K562 (cell line): ENCODE results near the gene CRYBG2. TPM values are rescaled to one million over a fixed set of nuclear protein-coding genes. Genes with fewer than 3 reads are reported as not detected.

Experiments
- ATF4 ChIP-seq: fragments of 450-650 bp; formaldehyde crosslinking; IDR thresholded peaks from 2 replicates; pipeline ENCODE4 v1.4.0; 2022; ENCODE audit warnings: mild to moderate bottlenecking, moderate library complexity
- FOXP1 ChIP-seq: sonication (generic); formaldehyde crosslinking; IDR thresholded peaks from 2 replicates; pipeline ENCODE4 v1.8.0; 2022; ENCODE audit warnings: mild to moderate bottlenecking, missing genetic modification reagents
- HMGN3 ChIP-seq: IDR thresholded peaks from 2 replicates; pipeline ENCODE4 v1.6.1; 2011; ENCODE audit warnings: borderline replicate concordance, low read depth, mild to moderate bottlenecking, mixed read lengths, low read length; ENCODE audit not compliant: insufficient read length; ENCODE audit errors: extremely low read depth
- KLF6 ChIP-seq: fragments of 250-450 bp; sonication (Bioruptor Pico); IDR thresholded peaks from 2 replicates; pipeline ENCODE4 v1.4.0; 2020; ENCODE audit warnings: mild to moderate bottlenecking, moderate library complexity, borderline replicate concordance
- MCM3 ChIP-seq: fragments of 450-650 bp; IDR thresholded peaks from 2 replicates; pipeline ENCODE4 v1.6.1; 2016
- MTA2 ChIP-seq: fragments of 450-650 bp; IDR thresholded peaks from 2 replicates; pipeline ENCODE4 v1.6.1; 2016; ENCODE audit warnings: low read depth
- NFRKB ChIP-seq: fragments of 450-650 bp; IDR thresholded peaks from 2 replicates; pipeline ENCODE4 v1.6.1; 2016; ENCODE audit warnings: low read depth
- PHF20 ChIP-seq: fragments of 450-650 bp; IDR thresholded peaks from 2 replicates; pipeline ENCODE4 v1.6.1; 2018; ENCODE audit not compliant: partially characterized antibody
- PHTF2 ChIP-seq: fragments of 250-450 bp; sonication (Bioruptor Pico); IDR thresholded peaks from 2 replicates; pipeline ENCODE4 v1.5.0; 2021; ENCODE audit warnings: mild to moderate bottlenecking
- POLR3G ChIP-seq: IDR thresholded peaks from 2 replicates; pipeline ENCODE4 v1.6.1; 2011; ENCODE audit not compliant: insufficient read length, insufficient replicate concordance; ENCODE audit errors: extremely low read depth
- SETDB1 ChIP-seq: IDR thresholded peaks from one replicate; pipeline ENCODE4 v1.6.1; 2012; ENCODE audit warnings: low read length, control low read depth, inconsistent platforms
- SMARCA4 ChIP-seq: fragments of 450-650 bp; IDR thresholded peaks from 2 replicates; pipeline ENCODE4 v1.6.1; 2016
- TBP ChIP-seq: optimal IDR thresholded peaks from 2 replicates; pipeline ENCODE3; 2011; ENCODE audit warnings: low read depth, low read length, improper control_type of control experiment
- TCF3 ChIP-seq: sonication (generic); formaldehyde crosslinking; IDR thresholded peaks from 2 replicates; pipeline ENCODE4 v1.4.0; 2020; ENCODE audit warnings: mild to moderate bottlenecking, missing genetic modification reagents
- TOE1 ChIP-seq, 2 experiments: fragments of 450-650 bp in 1 of 2; sonication (generic) in 1 of 2; formaldehyde crosslinking in 1 of 2; IDR thresholded peaks; 2 replicates each; pipeline versions ENCODE4 v1.7.1 to v1.8.0; 2016 to 2022; ENCODE audit warnings: borderline replicate concordance in 2 of 2, mild to moderate bottlenecking in 2 of 2, antibody characterized with exemption in 1 of 2, inconsistent platforms in 1 of 2, low read depth in 1 of 2, missing genetic modification reagents in 1 of 2, moderate library complexity in 1 of 2
- ZFP1 ChIP-seq: fragments of 450-650 bp; formaldehyde crosslinking; IDR thresholded peaks from 2 replicates; pipeline ENCODE4 v1.4.0; 2020; ENCODE audit warnings: mild to moderate bottlenecking, mixed read lengths
- ZNF165 ChIP-seq: fragments of 250-450 bp; sonication (Bioruptor Pico); IDR thresholded peaks from 2 replicates; pipeline ENCODE4 v1.4.0; 2020; ENCODE audit warnings: borderline replicate concordance
- ZNF282 ChIP-seq: sonication (generic); formaldehyde crosslinking; IDR thresholded peaks from 2 replicates; pipeline ENCODE4 v1.8.1; 2023; ENCODE audit warnings: missing genetic modification reagents
- polyA plus RNA-seq, 8 experiments: library from polyadenylated mRNA; depleted of rRNA in 4 of 8; stranded (reverse) in 5 of 8; unstranded in 3 of 8; fragments of >200 nt; fragmentation: Nextera tagmentation in 2 of 8; fragmentation: Illumina TruSeq in 1 of 8; extraction: Ambion mirVana in 2 of 8; extraction: Trizol in 1 of 8; gene quantifications; 2 replicates each; pipeline versions ENCODE4 v1.2.1 to v1.2.3, GENCODE V29; 2011 to 2014; ENCODE audit warnings: inconsistent platforms in 1 of 8, missing spikeins in 1 of 8
- total RNA-seq, 7 experiments: library from RNA; depleted of rRNA in 6 of 7; stranded (reverse); fragments of >200 nt in 6 of 7; fragmentation: Illumina TruSeq in 2 of 7; extraction: Trizol in 2 of 7; gene quantifications; 2 replicates each; pipeline versions ENCODE4 v1.2.1 to v1.2.3, GENCODE V29; 2011 to 2021; ENCODE audit warnings: low replicate concordance in 1 of 7
- TF ChIP-seq, protein P1 (sequence below): fragments of 250-450 bp; sonication (Bioruptor Pico); IDR thresholded peaks from 2 replicates; pipeline ENCODE4 v1.5.0; 2021; ENCODE audit warnings: mild to moderate bottlenecking, borderline replicate concordance
- TF ChIP-seq, protein P2 (sequence below): sonication (generic); formaldehyde crosslinking; IDR thresholded peaks from 2 replicates; pipeline ENCODE4 v1.8.0; 2022; ENCODE audit warnings: mild to moderate bottlenecking, missing genetic modification reagents
- TF ChIP-seq, protein P3 (sequence below), 2 experiments: fragments of 250-450 bp in 1 of 2; fragments of 450-650 bp in 1 of 2; sonication (Bioruptor Pico) in 1 of 2; IDR thresholded peaks; 2 replicates each; pipeline versions ENCODE4 v1.6.1 to v1.8.0; 2016 to 2021; ENCODE audit warnings: mild to moderate bottlenecking in 2 of 2, moderate library complexity in 2 of 2, missing compliant biosample characterization in 1 of 2, missing genetic modification characterization in 1 of 2

The CRYBG2 gene
- total and polyA plus RNA-seq, 9 of the 15 experiments (the other 6 are each of a cell fraction or from before 2014, with no cell fraction given), result 0.39 to 8.5 (median 3.7) TPM

- peak; percentile 36; the same call in 1 of the 2 replicates for TF ChIP-seq TOE1 (IDR thresholded peaks at IDR 0.05; ENCODE audit: borderline replicate concordance)
- TF ChIP-seq TOE1 (CRISPR knock-in tag; IDR thresholded peaks at IDR 0.05; ENCODE audit: borderline replicate concordance, low read depth), result no peak
- TF ChIP-seq, protein P1, sequence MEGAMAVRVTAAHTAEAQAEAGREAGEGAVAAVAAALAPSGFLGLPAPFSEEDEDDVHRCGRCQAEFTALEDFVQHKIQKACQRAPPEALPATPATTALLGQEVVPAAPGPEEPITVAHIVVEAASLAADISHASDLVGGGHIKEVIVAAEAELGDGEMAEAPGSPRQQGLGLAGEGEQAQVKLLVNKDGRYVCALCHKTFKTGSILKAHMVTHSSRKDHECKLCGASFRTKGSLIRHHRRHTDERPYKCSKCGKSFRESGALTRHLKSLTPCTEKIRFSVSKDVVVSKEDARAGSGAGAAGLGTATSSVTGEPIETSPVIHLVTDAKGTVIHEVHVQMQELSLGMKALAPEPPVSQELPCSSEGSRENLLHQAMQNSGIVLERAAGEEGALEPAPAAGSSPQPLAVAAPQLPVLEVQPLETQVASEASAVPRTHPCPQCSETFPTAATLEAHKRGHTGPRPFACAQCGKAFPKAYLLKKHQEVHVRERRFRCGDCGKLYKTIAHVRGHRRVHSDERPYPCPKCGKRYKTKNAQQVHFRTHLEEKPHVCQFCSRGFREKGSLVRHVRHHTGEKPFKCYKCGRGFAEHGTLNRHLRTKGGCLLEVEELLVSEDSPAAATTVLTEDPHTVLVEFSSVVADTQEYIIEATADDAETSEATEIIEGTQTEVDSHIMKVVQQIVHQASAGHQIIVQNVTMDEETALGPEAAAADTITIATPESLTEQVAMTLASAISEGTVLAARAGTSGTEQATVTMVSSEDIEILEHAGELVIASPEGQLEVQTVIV, result no peak
- no peak for TF ChIP-seq MTA2
- no peak for TF ChIP-seq ZNF282
- TF ChIP-seq TBP, result peak; percentile 64
- TF ChIP-seq ZNF165, result no peak
- no peak for TF ChIP-seq PHTF2 (CRISPR knock-in tag)
- peak; percentile 80 for TF ChIP-seq PHF20
- no peak for TF ChIP-seq KLF6 (CRISPR knock-in tag)
- TF ChIP-seq, protein P2, sequence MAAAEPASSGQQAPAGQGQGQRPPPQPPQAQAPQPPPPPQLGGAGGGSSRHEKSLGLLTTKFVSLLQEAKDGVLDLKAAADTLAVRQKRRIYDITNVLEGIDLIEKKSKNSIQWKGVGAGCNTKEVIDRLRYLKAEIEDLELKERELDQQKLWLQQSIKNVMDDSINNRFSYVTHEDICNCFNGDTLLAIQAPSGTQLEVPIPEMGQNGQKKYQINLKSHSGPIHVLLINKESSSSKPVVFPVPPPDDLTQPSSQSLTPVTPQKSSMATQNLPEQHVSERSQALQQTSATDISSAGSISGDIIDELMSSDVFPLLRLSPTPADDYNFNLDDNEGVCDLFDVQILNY (CRISPR knock-in tag), result no peak; the same call in 1 of the 2 replicates
- no peak for TF ChIP-seq ZFP1 (CRISPR knock-in tag)
- TF ChIP-seq, protein P3, sequence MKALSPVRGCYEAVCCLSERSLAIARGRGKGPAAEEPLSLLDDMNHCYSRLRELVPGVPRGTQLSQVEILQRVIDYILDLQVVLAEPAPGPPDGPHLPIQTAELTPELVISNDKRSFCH (CRISPR knock-in tag; IDR thresholded peaks at IDR 0.05), result no peak
- TF ChIP-seq, protein P3 (tag; IDR thresholded peaks at IDR 0.05), result peak; percentile 72; the same call in 1 of the 2 replicates
- TF ChIP-seq POLR3G, result no peak
- TF ChIP-seq TCF3 (CRISPR knock-in tag), result no peak
- no peak for TF ChIP-seq SETDB1
- no peak for TF ChIP-seq MCM3
- peak; percentile 51 for TF ChIP-seq HMGN3
- TF ChIP-seq ATF4 (CRISPR knock-in tag), result no peak
- no peak for TF ChIP-seq FOXP1 (CRISPR knock-in tag)
- peak; percentile 46 for TF ChIP-seq NFRKB
- TF ChIP-seq SMARCA4, result no peak
Observed at GRCh38 chr1:26306290-26307229, 47.4 kb downstream of the CRYBG2 start, which contains the start of gene UBXN11 (continued).
